Aorta (tissue), 5 donors: ENCODE results near the gene STAP1. TPM values are rescaled to one million over a fixed set of nuclear protein-coding genes. Genes with fewer than 3 reads are reported as not detected.

Source experiments
- ATAC-seq: fragments of 200-7000 bp; cut with Tn5 transposase; one replicate; pipeline ENCODE4 v1.9.1; 2022; ENCODE audit warnings: moderate library complexity; ENCODE audit not compliant: low FRiP score
- DNase-seq, 2 donors: peaks; one replicate each; pipeline ENCODE4 v3.0.0-alpha.2; 2020
- H3K27ac ChIP-seq, 2 donors: one replicate each; pipeline ENCODE4 v1.5.1; 2013; ENCODE audit warnings: low read length in 2 of 2, mild to moderate bottlenecking in 2 of 2, moderate library complexity in 2 of 2, control low read depth in 1 of 2, inconsistent platforms in 1 of 2, low read depth in 1 of 2
- H3K27me3 ChIP-seq, 2 donors: one replicate each; pipeline ENCODE4 v1.6.1; 2013; ENCODE audit warnings: control low read depth in 1 of 2, low read length in 1 of 2, mild to moderate bottlenecking in 1 of 2, moderate library complexity in 1 of 2; ENCODE audit not compliant: insufficient read depth in 2 of 2, control insufficient read depth in 1 of 2
- H3K36me3 ChIP-seq, 2 donors: one replicate each; pipeline ENCODE4 v1.6.1; 2013; ENCODE audit warnings: control low read depth in 1 of 2, low read length in 1 of 2, mild to moderate bottlenecking in 1 of 2; ENCODE audit not compliant: insufficient read depth in 2 of 2, control insufficient read depth in 1 of 2
- H3K4me1 ChIP-seq, 2 donors: one replicate each; pipeline ENCODE4 v1.6.1; 2013; ENCODE audit warnings: low read length in 2 of 2, control low read depth in 1 of 2, mild to moderate bottlenecking in 1 of 2, moderate library complexity in 1 of 2; ENCODE audit not compliant: insufficient read depth in 2 of 2, control insufficient read depth in 1 of 2
- H3K4me3 ChIP-seq, 2 donors: one replicate each; pipeline ENCODE4 v1.5.1; 2013; ENCODE audit warnings: low read length in 2 of 2, control low read depth in 1 of 2, mild to moderate bottlenecking in 1 of 2
- H3K9me3 ChIP-seq: one replicate; pipeline ENCODE4 v1.6.1; 2013; ENCODE audit warnings: mild to moderate bottlenecking, low read length; ENCODE audit not compliant: control insufficient read depth
- WGBS, 2 donors: extraction: QIAGEN DNeasy Blood & Tissue Kit; methylation state at CpG; one replicate each; pipeline ENCODE4 v1.1.7; 2013; 5-methylcytosine and 5-hydroxymethylcytosine counted together
- intact Hi-C, 2 donors: fragments of 100-400 bp; cut with DNase I; formaldehyde crosslinking; loops; one replicate each; pipeline versions ENCODE4 v1.14.2 to v1.15.0; 2022
- polyA plus RNA-seq, 2 donors: library from polyadenylated mRNA; stranded (reverse); fragments of 200-250 nt; gene quantifications; one replicate each; pipeline ENCODE4 v1.2.3, GENCODE V29; 2013
- total RNA-seq, 2 donors: library from RNA; stranded (reverse); fragmentation: NEBNext Ultra II Directional; extraction: Animal tissue kit (Norgen Biotek cat#: 25700); gene quantifications; one replicate each; pipeline ENCODE4 v1.2.1, GENCODE V29; 2021
- donor health status: healthy with polysubstance abuse.
- donor health status: Bipolar disorder and iron deficiency.
- donor health status: DM: no; HTN: no; CAD: no.
- donor health status: DM: no; HTN: no; CAD: no.
- donor health status: DM: yes; HTN: yes; CAD: no.

Gene STAP1
- total and polyA plus RNA-seq, 4 donors: 0.33 to 0.88 TPM; not detected in 2

DNA sequence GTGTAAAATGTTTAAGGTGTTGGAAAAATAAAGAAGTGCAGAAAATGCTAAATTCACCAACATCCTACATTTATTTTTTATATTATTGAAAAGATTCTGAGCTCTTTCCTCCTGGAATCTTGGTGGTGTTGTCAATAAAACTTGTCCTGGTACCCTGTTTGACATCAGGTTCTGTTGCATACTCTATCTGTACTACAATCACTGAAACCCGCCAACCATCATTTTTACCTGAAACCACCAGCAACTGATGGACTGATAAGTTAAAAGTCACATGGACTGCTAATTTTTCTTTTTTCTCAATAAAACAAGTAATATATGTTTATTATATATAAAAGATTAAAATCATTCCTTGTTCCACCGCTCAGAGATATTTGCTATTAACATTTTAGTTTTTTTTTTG, 23.4 kb downstream of the STAP1 start:
- Histone ChIP-seq H3K27ac (no peak overlapping the region), H3K9me3 (no peaks in the 10 kb centered on the region), H3K36me3 (no peaks in the 10 kb centered on the region), H3K4me3 (no peak overlapping the region), H3K4me1 (no peaks in the 10 kb centered on the region), H3K27me3 (no peaks in the 10 kb centered on the region)
- intact Hi-C loops: no loop called here
- WGBS, 2 donors: 45 to 50% methylated on average over 2 of the region's 2 CpGs
- ATAC-seq (no peak), DNase-seq (no peak)

DNA sequence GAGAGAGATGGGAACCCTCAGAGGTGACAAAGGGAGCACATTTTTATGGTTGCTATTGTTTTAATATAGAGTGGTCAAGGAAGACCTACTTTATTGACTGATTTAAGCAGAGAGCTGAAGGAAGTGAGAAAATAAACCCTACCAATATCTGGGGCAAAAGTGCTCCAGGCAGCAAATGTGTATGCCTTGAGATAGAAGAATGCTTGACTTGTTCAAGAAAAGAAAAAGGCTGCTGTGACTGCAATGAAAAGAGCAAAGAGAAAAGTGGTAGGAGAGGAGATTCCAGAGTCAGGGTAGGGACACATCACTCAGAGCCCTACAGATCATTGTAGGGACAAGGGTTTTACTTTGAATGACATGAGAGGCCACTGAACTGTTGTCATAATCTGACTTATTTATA, 26.0 kb downstream of the STAP1 start:
- Histone ChIP-seq H3K9me3 (no peaks in the 10 kb centered on the region), H3K36me3 (no peaks in the 10 kb centered on the region), H3K4me3 (no peak overlapping the region), H3K4me1 (no peaks in the 10 kb centered on the region), H3K27ac (no peak overlapping the region), H3K27me3 (no peaks in the 10 kb centered on the region)
- ATAC-seq: no peak
- no peak for DNase-seq
- intact Hi-C loops: no loop called here

DNA sequence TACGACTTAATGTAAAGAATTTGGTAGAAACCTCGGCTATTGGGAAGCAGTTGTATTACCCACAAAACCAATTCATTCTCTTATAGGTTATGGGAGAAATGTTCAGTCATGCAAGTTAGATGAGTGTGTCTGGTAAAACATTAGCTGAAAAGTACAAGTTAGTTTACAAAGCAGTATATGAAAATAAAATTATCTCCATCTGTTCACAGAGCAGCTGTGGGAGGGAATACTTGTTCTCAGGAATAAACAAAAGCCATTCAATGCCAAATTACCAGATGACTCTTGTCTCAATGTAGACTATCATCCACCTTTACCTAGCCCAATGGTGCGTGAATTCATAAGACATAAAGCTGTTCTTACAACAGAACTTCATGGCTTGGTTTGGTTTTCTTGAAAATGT, 28.6 kb downstream of the STAP1 start:
- Histone ChIP-seq H3K27me3 (no peaks in the 10 kb centered on the region), H3K27ac (no peak overlapping the region), H3K9me3 (no peaks in the 10 kb centered on the region)

DNA sequence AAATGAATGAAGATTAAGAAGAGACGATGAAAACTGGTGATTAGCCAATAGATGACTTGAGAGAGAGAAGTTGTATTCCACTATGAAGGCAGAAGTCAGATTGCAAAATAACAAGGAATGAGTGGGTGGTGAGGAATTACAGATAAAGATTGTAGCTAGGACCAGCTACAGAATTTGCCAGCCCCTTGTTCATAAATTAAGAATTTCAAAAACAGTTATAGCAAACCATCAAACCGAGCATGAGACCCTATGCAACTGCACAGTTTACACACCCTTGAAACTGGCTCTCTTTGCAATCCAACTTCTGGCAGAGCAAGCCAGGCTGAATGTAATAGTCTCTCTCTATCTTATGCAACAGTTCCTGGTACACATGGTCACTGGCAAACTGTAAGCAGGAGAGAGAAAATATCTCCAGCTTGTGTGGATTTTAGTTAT, 35.2 kb downstream of the STAP1 start:
- ATAC-seq: no peak
- 40 to 43% methylated on average over 2 of the region's 2 CpGs for WGBS, 2 donors
- Histone ChIP-seq H3K4me3 (no peak overlapping the region), H3K27me3 (no peaks in the 10 kb centered on the region), H3K27ac (no peak overlapping the region), H3K4me1 (no peaks in the 10 kb centered on the region), H3K9me3 (peaks cover 2% of the 10 kb centered on the region), H3K36me3 (no peaks in the 10 kb centered on the region)
- DNase-seq: no peak
- intact Hi-C loops: no loop called here

More for the DNA sequence above, 28.6 kb downstream of the STAP1 start:
- no peaks in the 10 kb centered on the region for H3K36me3 ChIP-seq
- ATAC-seq: no peak
- H3K4me3 ChIP-seq: no peak overlapping the region
- DNase-seq: no peak
- no peaks in the 10 kb centered on the region for H3K4me1 ChIP-seq
- intact Hi-C loops: no loop called here
- WGBS, 2 donors: 91 to 94% methylated on average over 3 of the region's 3 CpGs

DNA sequence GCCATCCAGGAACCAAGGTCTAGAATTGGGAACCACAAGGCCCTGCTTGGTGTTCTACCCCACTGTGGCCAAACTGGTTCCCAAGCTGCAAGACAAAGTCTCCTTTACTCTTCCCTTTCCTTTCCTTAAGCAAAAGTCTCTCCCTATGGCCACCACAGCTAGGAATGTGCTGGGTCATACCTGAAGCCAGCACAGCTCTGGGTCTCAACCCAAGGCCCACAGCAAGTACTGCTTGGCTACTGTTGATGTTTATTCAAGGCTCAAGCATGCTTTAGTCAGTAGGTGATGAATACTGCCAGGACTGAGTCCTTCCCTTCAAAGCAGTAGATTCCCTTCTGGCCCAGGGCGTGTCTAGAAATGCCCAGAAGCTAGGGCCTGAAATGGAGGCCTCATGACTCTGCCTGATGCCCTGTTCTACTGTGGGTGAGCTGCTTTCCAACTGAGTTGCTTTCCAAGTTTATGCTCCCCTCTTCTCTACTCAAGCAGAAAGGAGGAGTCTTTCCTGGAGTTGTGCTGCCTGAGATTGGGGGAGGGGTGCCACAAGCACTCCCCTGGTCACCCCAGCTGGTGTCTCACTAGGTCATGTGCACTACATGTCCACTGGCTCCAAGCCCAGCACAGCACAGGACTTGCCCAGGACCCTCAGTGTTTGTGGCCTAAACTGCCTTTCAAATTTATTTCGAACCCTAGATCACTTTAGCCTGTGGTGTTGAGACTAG, 44.9 kb downstream of the STAP1 start:
- Histone ChIP-seq H3K27me3 (no peaks in the 10 kb centered on the region), H3K36me3 (no peaks in the 10 kb centered on the region), H3K4me3 (no peak overlapping the region), H3K4me1 (no peaks in the 10 kb centered on the region), H3K27ac (no peak overlapping the region), H3K9me3 (peaks cover 4% of the 10 kb centered on the region)
- WGBS, 2 donors: 82 to 94% methylated on average over 2 of the region's 2 CpGs
- no peak for ATAC-seq
- intact Hi-C loops: no loop called here
- no peak for DNase-seq

DNA sequence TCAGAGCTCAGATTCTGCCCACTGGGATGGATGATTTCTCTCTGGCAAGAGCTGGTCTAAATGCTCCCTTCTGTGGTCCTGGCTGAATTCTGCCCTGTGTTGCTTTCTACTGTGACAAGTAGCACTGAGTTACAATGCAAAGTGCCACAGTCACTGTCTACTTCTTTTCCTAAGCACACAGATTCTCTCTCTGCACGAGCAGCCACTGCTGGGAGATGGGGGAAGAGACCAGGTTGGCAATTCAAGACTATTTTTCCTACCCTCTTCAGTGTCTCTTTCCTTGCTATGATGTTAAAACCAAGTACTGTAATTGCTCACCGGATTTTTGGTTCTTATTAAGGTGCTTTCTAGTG, 45.5 kb downstream of the STAP1 start:
- no peak overlapping the region for H3K27ac ChIP-seq
- ATAC-seq: no peak
- 72 to 88% methylated on average over 2 of the region's 2 CpGs for WGBS, 2 donors

DNA sequence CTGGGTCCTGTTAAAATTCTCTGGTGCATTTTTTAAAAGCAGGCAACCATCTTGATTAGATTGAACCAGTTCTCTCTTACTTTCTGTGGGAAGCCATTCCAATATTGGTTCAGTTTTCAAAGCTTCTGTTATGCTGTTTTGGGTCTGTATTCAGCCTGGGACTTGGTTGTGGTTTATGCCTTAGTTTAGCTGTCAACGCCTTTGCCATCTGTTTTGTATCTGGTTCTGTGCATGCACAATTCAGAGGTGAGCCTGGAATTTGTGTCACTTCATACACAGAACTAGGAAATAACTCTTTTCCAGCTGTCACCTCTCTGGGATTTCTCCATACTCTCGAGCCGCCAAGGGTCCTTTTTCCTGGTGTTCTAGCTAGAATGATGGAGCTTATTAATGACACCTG, 46.2 kb downstream of the STAP1 start:
- intact Hi-C loops: no loop called here
- DNase-seq (no peak), ATAC-seq (no peak)
- WGBS, 2 donors: 50 to 51% methylated on average over 3 of the region's 3 CpGs
- Histone ChIP-seq H3K9me3 (peaks cover 4% of the 10 kb centered on the region), H3K4me3 (no peak overlapping the region), H3K27me3 (no peaks in the 10 kb centered on the region), H3K27ac (no peak overlapping the region), H3K36me3 (no peaks in the 10 kb centered on the region), H3K4me1 (no peaks in the 10 kb centered on the region)

More for the DNA sequence above, 45.5 kb downstream of the STAP1 start:
- no peak for DNase-seq
- Histone ChIP-seq H3K27me3 (no peaks in the 10 kb centered on the region), H3K36me3 (no peaks in the 10 kb centered on the region), H3K9me3 (peaks cover 4% of the 10 kb centered on the region), H3K4me3 (no peak overlapping the region), H3K4me1 (no peaks in the 10 kb centered on the region)
- intact Hi-C loops: no loop called here

DNA sequence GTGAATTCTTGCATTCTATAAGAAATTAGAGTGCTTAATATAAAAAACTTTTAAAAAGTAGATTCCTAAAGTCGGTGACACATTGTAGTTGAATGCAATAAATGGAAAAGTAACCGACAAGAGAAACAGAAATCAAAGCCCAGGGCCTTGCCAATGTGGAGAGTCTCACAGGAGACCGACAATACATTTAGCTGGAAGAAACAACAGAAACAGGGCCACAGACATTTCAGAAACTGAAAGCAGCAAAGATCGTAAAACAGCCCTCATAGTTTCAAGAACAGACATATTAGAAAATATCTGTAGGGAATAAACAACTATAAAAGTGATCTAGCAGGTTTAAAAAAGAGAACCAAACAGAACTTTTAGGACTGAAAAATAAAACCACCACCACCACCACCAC, 49.5 kb downstream of the STAP1 start:
- peaks cover 3% of the 10 kb centered on the region for H3K9me3 ChIP-seq
- ATAC-seq: no peak
- no peaks in the 10 kb centered on the region for H3K4me1 ChIP-seq
- H3K36me3 ChIP-seq: no peaks in the 10 kb centered on the region
- H3K4me3 ChIP-seq: no peak overlapping the region
- H3K27me3 ChIP-seq: no peaks in the 10 kb centered on the region
- no peak for DNase-seq
- H3K27ac ChIP-seq: no peak overlapping the region
- intact Hi-C loops: no loop called here
- 72 to 86% methylated on average over 4 of the region's 4 CpGs for WGBS, 2 donors

DNA sequence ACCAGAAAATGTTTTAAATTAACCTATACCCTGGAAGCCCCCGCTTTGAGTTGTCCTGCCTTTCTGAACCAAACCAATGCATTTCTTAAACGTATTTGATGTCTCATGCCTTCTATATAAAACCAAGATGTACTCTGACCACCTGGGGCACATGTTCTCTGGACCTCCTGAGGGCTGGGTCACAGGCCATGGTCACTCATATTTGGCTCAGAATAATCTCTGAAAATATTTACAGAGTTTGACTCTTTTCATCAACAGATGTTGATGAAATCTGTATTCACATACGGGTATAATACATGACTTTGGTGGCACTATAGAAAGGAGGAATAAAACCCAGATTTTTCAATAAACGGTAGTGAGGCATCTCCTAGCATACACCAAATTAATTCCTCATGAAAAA, 55.7 kb downstream of the STAP1 start:
- no peak for ATAC-seq
- intact Hi-C loops: no loop called here
- 93 to 97% methylated on average over 4 of the region's 4 CpGs for WGBS, 2 donors
- Histone ChIP-seq H3K27me3 (no peaks in the 10 kb centered on the region), H3K4me3 (no peak overlapping the region), H3K36me3 (peaks cover 0 to 3% of the 10 kb centered on the region in 2 donors), H3K9me3 (peaks cover 3% of the 10 kb centered on the region), H3K27ac (no peak overlapping the region), H3K4me1 (no peaks in the 10 kb centered on the region)
- no peak for DNase-seq
